SU-DHL-6 (cell line): Measurements from ENCODE around the gene GORASP1.

ENCODE experiments used
- CTCF ChIP-seq: fragments of 200-600 bp; sonication (generic); IDR thresholded peaks from one replicate; pipeline ENCODE4 v1.5.1; 2017; ENCODE audit warnings: antibody characterized with exemption, mild to moderate bottlenecking, low read length, moderate library complexity; ENCODE audit not compliant: insufficient read depth, poor library complexity, severe bottlenecking
- EZH2phosphoT487 ChIP-seq: fragments of 200-600 bp; sonication (generic), shearing (Covaris generic); conservative IDR thresholded peaks from 2 replicates; pipeline ENCODE4 v1.6.1; 2018; ENCODE audit warnings: mild to moderate bottlenecking, antibody characterized with exemption, low read length, moderate library complexity, mixed read lengths

- TF ChIP-seq CTCF (no peak), EZH2phosphoT487 (no peak)
Observed at GRCh38 chr3:39068556-39068955, 38.9 kb downstream of the GORASP1 start.
